ENCODE measurements around the gene PEPD.

GRCh38 chr19:33463199-33463598 lies 58.4 kb downstream of the PEPD start:
- TF ChIP-seq FOS (IDR thresholded peaks at IDR 0.05; ENCODE audit: borderline replicate concordance, insufficient read depth, low read length) (no peak), POLR2A (IDR thresholded peaks at IDR 0.05; ENCODE audit: low read depth, low read length) (no peak), MAX (IDR thresholded peaks at IDR 0.05; ENCODE audit: insufficient read depth, insufficient read length) (no peak), CTCF (IDR thresholded peaks at IDR 0.05; ENCODE audit: extremely low read depth in 1 of 2, insufficient read depth in 1 of 2, low read depth in 1 of 2, low read length in 2 of 2) (no peak), JUN (IDR thresholded peaks at IDR 0.05; ENCODE audit: borderline replicate concordance, insufficient read depth, insufficient read length, low read depth) (no peak), MYC (IDR thresholded peaks at IDR 0.05; ENCODE audit: low read depth, low read length) (no peak), POLR2AphosphoS5 (IDR thresholded peaks at IDR 0.05; ENCODE audit: insufficient read depth, low read depth, low read length) (no peak)
